Ascending aorta (tissue), 2 donors: Measurements from ENCODE around the gene FAM222A. TPM values are rescaled to one million over a fixed set of nuclear protein-coding genes. Genes with fewer than 3 reads are reported as not detected.

Experiments used
- DNase-seq, 2 donors: peaks; one replicate each; pipeline ENCODE4 v3.0.0-alpha.2; 2019; ENCODE audit warnings: low spot score in 2 of 2
- H3K27ac ChIP-seq, 2 donors: fragments of 200-600 bp; sonication (generic); one replicate each; pipeline ENCODE4 v1.5.1; 2016 to 2017; ENCODE audit warnings: mild to moderate bottlenecking in 1 of 2
- H3K27me3 ChIP-seq: fragments of 200-600 bp; sonication (generic); one replicate; pipeline ENCODE4 v1.5.1; 2017
- H3K36me3 ChIP-seq, 2 donors: fragments of 200-600 bp; sonication (generic); one replicate each; pipeline ENCODE4 v1.5.1; 2016
- H3K4me1 ChIP-seq, 2 donors: fragments of 200-600 bp; sonication (generic); one replicate each; pipeline ENCODE4 v1.5.1; 2016 to 2017; ENCODE audit warnings: mild to moderate bottlenecking in 1 of 2
- H3K4me3 ChIP-seq, 2 donors: fragments of 200-600 bp; sonication (generic); one replicate each; pipeline ENCODE4 v1.5.1; 2016 to 2017; ENCODE audit warnings: mild to moderate bottlenecking in 1 of 2
- H3K9me3 ChIP-seq, 2 donors: fragments of 200-600 bp; sonication (generic); one replicate each; pipeline ENCODE4 v1.5.1; 2016
- CTCF ChIP-seq, 3 experiments: fragments of 200-600 bp in 2 of 3; fragments of 450-650 bp in 1 of 3; sonication (generic) in 2 of 3; IDR thresholded peaks; one replicate each; pipeline ENCODE4 v1.5.1; 2016 to 2019; ENCODE audit warnings: antibody characterized with exemption in 3 of 3, mild to moderate bottlenecking in 1 of 3, moderate library complexity in 1 of 3
- intact Hi-C: fragments of 100-400 bp; cut with DNase I; formaldehyde crosslinking; loops from one replicate; pipeline ENCODE4 v1.15.1; 2023
- total RNA-seq: library from RNA; depleted of rRNA; stranded (reverse); fragments of >200 nt; gene quantifications from one replicate; pipeline ENCODE4 v1.1.0, GENCODE V29; 2016

Gene FAM222A
- total RNA-seq, 1 donor from 2014 or later, result 3.3 TPM

- H3K27me3 ChIP-seq, result no peaks in the 10 kb centered on the region
- H3K36me3 ChIP-seq, result no peaks in the 10 kb centered on the region
- no peak overlapping the region for H3K4me3 ChIP-seq
- DNase-seq, result no peak
- no peaks in the 10 kb centered on the region for H3K4me1 ChIP-seq
- H3K27ac ChIP-seq, result no peak overlapping the region
- intact Hi-C loops, result no loop called here
- no peak for TF ChIP-seq CTCF (IDR thresholded peaks at IDR 0.05)
- H3K9me3 ChIP-seq, result no peaks in the 10 kb centered on the region
Measured at GRCh38 chr12:109815757-109816617, 102.4 kb downstream of the FAM222A start.

- Histone ChIP-seq H3K27ac (no peak overlapping the region), H3K4me1 (no peaks in the 10 kb centered on the region), H3K4me3 (no peak overlapping the region), H3K9me3 (no peaks in the 10 kb centered on the region), H3K36me3 (no peaks in the 10 kb centered on the region), H3K27me3 (no peaks in the 10 kb centered on the region)
- intact Hi-C loops, result no loop called here
- no peak for TF ChIP-seq CTCF (IDR thresholded peaks at IDR 0.05)
- DNase-seq, result no peak
Measured at GRCh38 chr12:109816870-109817269, 103.2 kb downstream of the FAM222A start.

DNA sequence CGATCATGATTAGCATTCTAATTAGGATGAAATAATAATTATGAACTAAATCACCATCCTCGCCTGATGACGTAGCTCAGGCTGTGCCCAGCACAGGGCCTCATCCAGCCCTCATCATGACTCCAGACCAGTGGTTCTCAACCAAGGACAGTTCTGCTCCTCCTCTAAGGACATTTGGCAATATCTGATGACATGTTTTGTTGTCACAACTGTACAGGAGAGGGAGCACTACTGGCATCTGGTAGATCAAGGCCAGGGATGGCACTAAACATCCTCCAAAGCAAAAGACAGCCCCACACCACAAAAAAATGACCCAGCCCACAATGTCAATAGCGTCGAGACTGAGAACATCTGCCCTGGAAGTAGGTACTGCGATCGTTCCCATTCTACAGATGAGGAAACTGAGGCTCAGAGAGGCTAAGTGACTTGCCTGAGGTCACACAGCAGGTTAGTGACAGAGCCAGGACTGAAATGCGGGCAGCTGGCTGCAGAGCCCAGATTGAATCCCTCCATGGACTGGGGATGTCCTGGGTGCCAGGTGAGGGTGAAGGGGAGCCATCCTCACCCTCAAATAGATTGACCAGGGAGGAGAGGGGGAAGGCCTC lies 104.1 kb downstream of the FAM222A start:
- no peaks in the 10 kb centered on the region for H3K36me3 ChIP-seq
- DNase-seq, result no peak
- no peak overlapping the region for H3K27ac ChIP-seq
- TF ChIP-seq CTCF (IDR thresholded peaks at IDR 0.05), result no peak
- no peak overlapping the region for H3K4me3 ChIP-seq
- intact Hi-C loops, result no loop called here
- H3K27me3 ChIP-seq, result no peaks in the 10 kb centered on the region
- H3K4me1 ChIP-seq, result peaks cover 0 to 5% of the 10 kb centered on the region in 2 donors
- no peaks in the 10 kb centered on the region for H3K9me3 ChIP-seq

- no peak for TF ChIP-seq CTCF (IDR thresholded peaks at IDR 0.05)
- intact Hi-C loops, result no loop called here
- Histone ChIP-seq H3K36me3 (no peaks in the 10 kb centered on the region), H3K9me3 (no peaks in the 10 kb centered on the region), H3K4me1 (peaks cover 0 to 9% of the 10 kb centered on the region in 2 donors), H3K27me3 (no peaks in the 10 kb centered on the region), H3K27ac (no peak overlapping the region), H3K4me3 (no peak overlapping the region)
- DNase-seq, result no peak
Measured at GRCh38 chr12:109818253-109818652, 104.6 kb downstream of the FAM222A start.

DNA sequence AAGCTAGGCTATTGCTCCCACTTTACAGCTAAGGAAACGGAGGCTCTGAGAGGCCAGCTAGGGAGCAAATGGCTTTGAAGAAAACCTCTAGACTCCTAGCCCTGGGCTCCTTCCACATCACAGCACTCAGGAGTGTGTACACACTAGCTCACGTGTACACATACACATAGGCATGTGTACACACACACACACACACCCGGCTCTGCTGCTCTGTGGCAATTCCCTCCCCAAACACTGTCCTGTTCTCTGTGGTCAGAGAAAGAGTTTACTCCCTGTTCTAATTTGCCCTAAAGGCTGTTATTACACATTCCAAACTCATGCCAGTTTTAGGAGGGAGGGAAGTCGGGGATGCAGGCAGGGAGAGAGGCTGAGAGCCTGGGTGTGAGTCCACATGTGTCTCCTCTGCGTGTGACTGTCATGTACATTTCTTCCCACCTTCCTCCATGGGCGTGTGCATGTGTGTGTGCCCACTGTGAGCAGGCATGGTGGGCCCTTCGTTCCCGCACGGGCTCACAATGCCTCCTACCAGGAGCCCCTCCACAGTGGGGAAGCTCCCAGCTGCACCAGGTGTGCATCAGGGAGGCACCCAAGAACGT lies 105.4 kb downstream of the FAM222A start:
- DNase-seq, result no peak
- intact Hi-C loops, result no loop called here
- no peaks in the 10 kb centered on the region for H3K9me3 ChIP-seq
- TF ChIP-seq CTCF (IDR thresholded peaks at IDR 0.05), result no peak
- H3K4me3 ChIP-seq, result no peak overlapping the region
- no peaks in the 10 kb centered on the region for H3K36me3 ChIP-seq
- H3K27me3 ChIP-seq, result no peaks in the 10 kb centered on the region
- no peak overlapping the region for H3K27ac ChIP-seq
- H3K4me1 ChIP-seq, result peaks cover 0 to 9% of the 10 kb centered on the region in 2 donors

Other genes starting within 250 kb of the FAM222A start
- gene KCTD10, start 236.5 kb upstream of the FAM222A start, total RNA-seq, result 102 TPM
- 19.1 TPM for gene UBE3B, start 236.2 kb upstream of the FAM222A start, total RNA-seq
- 43.5 TPM for gene MMAB, start 140.3 kb upstream of the FAM222A start, total RNA-seq
- gene MVK, start 140.0 kb upstream of the FAM222A start, total RNA-seq, result 53.1 TPM
- gene TRPV4, start 119.6 kb downstream of the FAM222A start, total RNA-seq, result not detected
- 105 TPM for gene GLTP, start 166.7 kb downstream of the FAM222A start, total RNA-seq
- 4.2 TPM for gene TCHP, start 186.4 kb downstream of the FAM222A start, total RNA-seq